Neural cell (in vitro differentiated cells): ENCODE results near the gene ZNF283.

Experiments used
- EZH2 ChIP-seq: fragments of 200-600, 300-800 bp; shearing (Covaris generic), sonication (generic); IDR thresholded peaks from 2 replicates; pipeline ENCODE4 v1.6.1; 2014; ENCODE audit warnings: antibody characterized with exemption, low read length, borderline replicate concordance, mild to moderate bottlenecking; ENCODE audit not compliant: insufficient read depth, poor library complexity, severe bottlenecking
- POLR2AphosphoS5 ChIP-seq: IDR thresholded peaks from 2 replicates; pipeline ENCODE4 v1.6.1; 2012
- TF ChIP-seq, protein P1 (sequence below): fragments of 450-650 bp; IDR thresholded peaks from 2 replicates; pipeline ENCODE4 v1.5.1; 2014; ENCODE audit warnings: antibody characterized with exemption, mild to moderate bottlenecking, moderate library complexity; ENCODE audit not compliant: poor library complexity, severe bottlenecking
- TF ChIP-seq, protein P2 (sequence below): IDR thresholded peaks from 2 replicates; pipeline ENCODE4 v1.6.1; 2012; ENCODE audit warnings: borderline replicate concordance

DNA sequence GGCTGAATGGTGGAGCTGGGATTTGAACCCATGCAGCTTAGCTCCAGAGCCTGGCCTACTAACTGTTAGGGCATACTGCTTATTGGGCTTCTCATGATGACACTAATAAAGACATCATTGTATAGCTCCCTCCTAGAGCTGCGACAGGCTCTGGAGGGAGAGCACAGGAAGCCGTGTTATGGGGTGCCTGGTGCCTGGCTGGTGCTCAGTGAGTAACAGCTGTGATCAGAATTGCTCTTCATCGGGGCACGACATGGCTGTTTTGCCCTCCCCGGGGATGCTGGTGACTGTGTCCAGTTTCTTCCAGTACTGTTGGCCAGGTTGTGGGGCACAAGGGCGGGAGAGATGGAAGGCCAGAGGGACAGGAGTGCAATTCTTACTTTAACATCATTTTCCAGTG, 30.0 kb upstream of the ZNF283 start:
- TF ChIP-seq, protein P1, sequence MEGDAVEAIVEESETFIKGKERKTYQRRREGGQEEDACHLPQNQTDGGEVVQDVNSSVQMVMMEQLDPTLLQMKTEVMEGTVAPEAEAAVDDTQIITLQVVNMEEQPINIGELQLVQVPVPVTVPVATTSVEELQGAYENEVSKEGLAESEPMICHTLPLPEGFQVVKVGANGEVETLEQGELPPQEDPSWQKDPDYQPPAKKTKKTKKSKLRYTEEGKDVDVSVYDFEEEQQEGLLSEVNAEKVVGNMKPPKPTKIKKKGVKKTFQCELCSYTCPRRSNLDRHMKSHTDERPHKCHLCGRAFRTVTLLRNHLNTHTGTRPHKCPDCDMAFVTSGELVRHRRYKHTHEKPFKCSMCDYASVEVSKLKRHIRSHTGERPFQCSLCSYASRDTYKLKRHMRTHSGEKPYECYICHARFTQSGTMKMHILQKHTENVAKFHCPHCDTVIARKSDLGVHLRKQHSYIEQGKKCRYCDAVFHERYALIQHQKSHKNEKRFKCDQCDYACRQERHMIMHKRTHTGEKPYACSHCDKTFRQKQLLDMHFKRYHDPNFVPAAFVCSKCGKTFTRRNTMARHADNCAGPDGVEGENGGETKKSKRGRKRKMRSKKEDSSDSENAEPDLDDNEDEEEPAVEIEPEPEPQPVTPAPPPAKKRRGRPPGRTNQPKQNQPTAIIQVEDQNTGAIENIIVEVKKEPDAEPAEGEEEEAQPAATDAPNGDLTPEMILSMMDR, result no peak
- TF ChIP-seq, protein P2, sequence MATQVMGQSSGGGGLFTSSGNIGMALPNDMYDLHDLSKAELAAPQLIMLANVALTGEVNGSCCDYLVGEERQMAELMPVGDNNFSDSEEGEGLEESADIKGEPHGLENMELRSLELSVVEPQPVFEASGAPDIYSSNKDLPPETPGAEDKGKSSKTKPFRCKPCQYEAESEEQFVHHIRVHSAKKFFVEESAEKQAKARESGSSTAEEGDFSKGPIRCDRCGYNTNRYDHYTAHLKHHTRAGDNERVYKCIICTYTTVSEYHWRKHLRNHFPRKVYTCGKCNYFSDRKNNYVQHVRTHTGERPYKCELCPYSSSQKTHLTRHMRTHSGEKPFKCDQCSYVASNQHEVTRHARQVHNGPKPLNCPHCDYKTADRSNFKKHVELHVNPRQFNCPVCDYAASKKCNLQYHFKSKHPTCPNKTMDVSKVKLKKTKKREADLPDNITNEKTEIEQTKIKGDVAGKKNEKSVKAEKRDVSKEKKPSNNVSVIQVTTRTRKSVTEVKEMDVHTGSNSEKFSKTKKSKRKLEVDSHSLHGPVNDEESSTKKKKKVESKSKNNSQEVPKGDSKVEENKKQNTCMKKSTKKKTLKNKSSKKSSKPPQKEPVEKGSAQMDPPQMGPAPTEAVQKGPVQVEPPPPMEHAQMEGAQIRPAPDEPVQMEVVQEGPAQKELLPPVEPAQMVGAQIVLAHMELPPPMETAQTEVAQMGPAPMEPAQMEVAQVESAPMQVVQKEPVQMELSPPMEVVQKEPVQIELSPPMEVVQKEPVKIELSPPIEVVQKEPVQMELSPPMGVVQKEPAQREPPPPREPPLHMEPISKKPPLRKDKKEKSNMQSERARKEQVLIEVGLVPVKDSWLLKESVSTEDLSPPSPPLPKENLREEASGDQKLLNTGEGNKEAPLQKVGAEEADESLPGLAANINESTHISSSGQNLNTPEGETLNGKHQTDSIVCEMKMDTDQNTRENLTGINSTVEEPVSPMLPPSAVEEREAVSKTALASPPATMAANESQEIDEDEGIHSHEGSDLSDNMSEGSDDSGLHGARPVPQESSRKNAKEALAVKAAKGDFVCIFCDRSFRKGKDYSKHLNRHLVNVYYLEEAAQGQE, result no peak
- TF ChIP-seq POLR2AphosphoS5 (no peak), EZH2 (no peak)
